ENCODE data around the gene PCYT2. TPM values are rescaled to one million over a fixed set of nuclear protein-coding genes. Genes with fewer than 3 reads are reported as not detected.
A peak's percentile ranks its signal among the peaks of the same experiment; 100 is the strongest.

The PCYT2 gene
- total RNA-seq, 2 donors from 2014 or later, result 47.5 to 71.6 TPM

- Histone ChIP-seq H3K27ac (no peak overlapping the region), H3K4me1 (no peaks in the 10 kb centered on the region), H3K9ac (ENCODE audit: low read depth in 2 of 2, low read length in 2 of 2) (no peak overlapping the region), H3K9me3 (no peaks in the 10 kb centered on the region), H3K36me3 (no peaks in the 10 kb centered on the region), H3K4me3 (no peak overlapping the region), H3K27me3 (peaks cover 4% of the 10 kb centered on the region)
- no peak for DNase-seq
- intact Hi-C loops (cut with DNase I), result no loop called here
- TF ChIP-seq, protein P1, sequence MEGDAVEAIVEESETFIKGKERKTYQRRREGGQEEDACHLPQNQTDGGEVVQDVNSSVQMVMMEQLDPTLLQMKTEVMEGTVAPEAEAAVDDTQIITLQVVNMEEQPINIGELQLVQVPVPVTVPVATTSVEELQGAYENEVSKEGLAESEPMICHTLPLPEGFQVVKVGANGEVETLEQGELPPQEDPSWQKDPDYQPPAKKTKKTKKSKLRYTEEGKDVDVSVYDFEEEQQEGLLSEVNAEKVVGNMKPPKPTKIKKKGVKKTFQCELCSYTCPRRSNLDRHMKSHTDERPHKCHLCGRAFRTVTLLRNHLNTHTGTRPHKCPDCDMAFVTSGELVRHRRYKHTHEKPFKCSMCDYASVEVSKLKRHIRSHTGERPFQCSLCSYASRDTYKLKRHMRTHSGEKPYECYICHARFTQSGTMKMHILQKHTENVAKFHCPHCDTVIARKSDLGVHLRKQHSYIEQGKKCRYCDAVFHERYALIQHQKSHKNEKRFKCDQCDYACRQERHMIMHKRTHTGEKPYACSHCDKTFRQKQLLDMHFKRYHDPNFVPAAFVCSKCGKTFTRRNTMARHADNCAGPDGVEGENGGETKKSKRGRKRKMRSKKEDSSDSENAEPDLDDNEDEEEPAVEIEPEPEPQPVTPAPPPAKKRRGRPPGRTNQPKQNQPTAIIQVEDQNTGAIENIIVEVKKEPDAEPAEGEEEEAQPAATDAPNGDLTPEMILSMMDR (IDR thresholded peaks at IDR 0.05), result no peak
Observed at GRCh38 chr17:81903415-81903831, 7.8 kb downstream of the PCYT2 start.

DNA sequence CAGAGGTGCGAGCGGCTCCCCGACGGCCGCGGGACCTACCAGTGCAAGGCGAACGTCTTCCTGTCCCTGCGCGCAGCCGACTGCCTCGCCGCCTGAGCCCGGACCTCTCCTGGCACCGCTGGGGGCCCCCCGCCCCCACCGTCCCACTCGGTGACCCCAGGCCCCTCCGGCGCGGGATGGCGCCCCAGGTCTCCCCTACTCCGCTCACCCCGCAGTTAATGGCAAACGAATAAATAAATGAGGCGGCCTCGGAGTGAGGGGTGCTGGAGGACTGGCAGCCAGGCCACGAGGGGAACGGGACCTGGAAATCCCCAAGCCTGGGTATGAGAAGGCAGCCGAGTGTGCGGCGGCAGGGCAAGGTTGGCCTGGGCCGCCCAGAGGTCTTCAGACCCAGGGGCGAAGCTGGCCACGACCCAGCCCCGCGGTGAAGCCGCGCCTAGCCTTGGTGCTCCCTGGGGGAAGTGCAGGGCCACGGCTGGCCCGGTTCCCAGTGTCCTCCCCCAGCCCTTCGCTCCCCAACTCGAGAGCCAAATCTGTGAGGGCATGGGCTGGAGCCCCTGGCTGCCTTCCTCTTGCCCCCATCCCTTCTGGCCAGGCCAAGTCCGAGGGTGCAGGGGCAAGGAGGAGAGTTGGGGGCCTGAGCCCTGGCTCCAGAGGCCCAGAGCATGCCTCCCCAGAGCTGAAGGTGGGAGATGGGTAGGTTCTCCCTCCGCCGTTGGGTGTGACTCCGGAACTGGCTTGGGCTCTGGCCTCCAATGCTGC is 8.4 kb downstream of the PCYT2 start:
- no peak overlapping the region for H3K27ac ChIP-seq
- no peak overlapping the region for H3K9ac ChIP-seq (ENCODE audit: low read depth in 2 of 2, low read length in 2 of 2)
- intact Hi-C loops (cut with DNase I), result no loop called here
- H3K9me3 ChIP-seq, result no peaks in the 10 kb centered on the region
- peaks cover 4% of the 10 kb centered on the region for H3K27me3 ChIP-seq
- peak overlapping the region; percentile 28 for H3K4me3 ChIP-seq
- TF ChIP-seq, protein P1 (IDR thresholded peaks at IDR 0.05), result no peak
- DNase-seq, result no peak
- no peaks in the 10 kb centered on the region for H3K36me3 ChIP-seq
- H3K4me1 ChIP-seq, result no peaks in the 10 kb centered on the region

DNA sequence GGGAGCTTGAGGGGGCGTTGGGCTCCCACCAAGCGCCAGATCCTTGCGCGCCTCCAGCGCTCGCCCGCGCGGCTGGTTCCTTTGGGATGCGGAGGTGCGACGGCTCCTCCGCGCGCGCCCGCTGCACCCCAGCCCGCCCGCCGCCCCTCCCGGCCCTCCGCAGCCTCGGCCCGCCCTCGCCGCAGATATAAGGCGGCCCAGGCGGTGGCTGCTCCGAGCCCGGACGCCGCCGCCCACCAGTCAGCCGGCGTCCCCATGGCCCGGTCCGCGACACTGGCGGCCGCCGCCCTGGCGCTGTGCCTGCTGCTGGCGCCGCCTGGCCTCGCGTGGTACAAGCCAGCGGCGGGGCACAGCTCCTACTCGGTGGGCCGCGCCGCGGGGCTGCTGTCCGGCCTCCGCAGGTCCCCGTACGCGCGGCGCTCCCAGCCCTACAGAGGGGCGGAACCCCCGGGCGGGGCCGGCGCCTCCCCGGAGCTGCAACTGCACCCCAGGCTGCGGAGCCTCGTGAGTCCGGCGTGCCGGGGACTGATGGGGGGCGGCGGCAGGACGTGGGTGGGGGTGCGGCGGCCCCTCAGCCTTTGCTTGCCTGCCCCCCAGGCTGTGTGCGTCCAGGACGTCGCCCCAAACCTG is 9.1 kb downstream of the PCYT2 start, which contains the start of gene NPB:
NPB (plus strand) TSS at position 216 of the 630 bp plus-strand sequence; CDS start at position 256, 40 bp downstream.
- Histone ChIP-seq H3K9ac (ENCODE audit: low read depth in 2 of 2, low read length in 2 of 2) (peak within 1 kb of the TSS in 1 of 2 donors; percentile 3), H3K27ac (no peak within 1 kb of the TSS), H3K9me3 (no peaks in the 10 kb centered on the region), H3K4me1 (no peaks in the 10 kb centered on the region), H3K4me3 (peak within 1 kb of the TSS; percentile 28), H3K27me3 (peaks cover 4% of the 10 kb centered on the region), H3K36me3 (no peaks in the 10 kb centered on the region)
- intact Hi-C loops (cut with DNase I), result no loop called here
- DNase-seq, result no peak
- TF ChIP-seq, protein P1 (IDR thresholded peaks at IDR 0.05), result no peak

GRCh38 chr17:81901167-81902022 is 9.8 kb downstream of the PCYT2 start:
- TF ChIP-seq, protein P1 (IDR thresholded peaks at IDR 0.05), result no peak
- intact Hi-C loops (cut with DNase I), result no loop called here
- no peak for DNase-seq
- peaks cover 4% of the 10 kb centered on the region for H3K27me3 ChIP-seq
- H3K36me3 ChIP-seq, result no peaks in the 10 kb centered on the region
- H3K4me1 ChIP-seq, result no peaks in the 10 kb centered on the region
- H3K9ac ChIP-seq (ENCODE audit: low read depth in 2 of 2, low read length in 2 of 2), result no peak overlapping the region
- H3K4me3 ChIP-seq, result peak overlapping the region; percentile 28
- H3K9me3 ChIP-seq, result no peaks in the 10 kb centered on the region
- H3K27ac ChIP-seq, result no peak overlapping the region

DNA sequence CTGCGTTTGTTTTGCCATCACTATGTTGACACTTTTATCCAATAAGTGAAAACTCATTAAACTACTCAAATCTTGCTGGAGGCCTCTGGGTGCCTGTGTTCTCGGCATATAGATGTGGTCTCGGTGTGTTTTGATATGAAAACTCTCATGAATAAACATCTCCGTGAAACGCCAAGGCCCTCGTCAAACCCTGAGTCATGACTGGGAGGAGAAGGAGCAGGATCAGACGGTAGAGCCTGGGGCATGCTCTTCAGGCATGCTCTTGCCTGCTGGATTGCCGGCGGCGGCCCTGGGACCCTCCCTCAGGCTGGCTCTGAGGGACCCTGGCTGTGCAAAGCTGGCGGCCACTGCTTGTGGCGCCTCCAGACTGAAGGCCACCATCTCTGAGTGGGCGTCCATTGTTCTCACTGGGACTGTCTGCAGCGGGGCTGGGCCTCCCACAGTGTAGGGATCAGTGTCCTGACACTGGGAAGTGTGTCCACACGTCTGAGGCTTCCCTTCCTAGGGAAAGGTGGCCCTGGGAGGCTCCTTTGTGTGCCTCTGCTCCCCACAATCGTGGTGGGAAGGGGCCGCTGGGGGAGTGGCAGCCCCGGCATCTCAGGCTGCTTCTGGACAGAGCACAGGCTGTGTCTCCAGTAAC is 10.9 kb downstream of the PCYT2 start:
- Histone ChIP-seq H3K27me3 (peaks cover 4% of the 10 kb centered on the region), H3K27ac (no peak overlapping the region), H3K4me3 (no peak overlapping the region), H3K9me3 (no peaks in the 10 kb centered on the region), H3K36me3 (no peaks in the 10 kb centered on the region), H3K9ac (ENCODE audit: low read depth in 2 of 2, low read length in 2 of 2) (no peak overlapping the region), H3K4me1 (no peaks in the 10 kb centered on the region)
- intact Hi-C loops (cut with DNase I), result no loop called here
- no peak for DNase-seq
- TF ChIP-seq, protein P1 (IDR thresholded peaks at IDR 0.05), result no peak
